NB4 (cell line): ENCODE data around the gene TSPAN18.
A peak's percentile ranks its signal among the peaks of the same experiment; 100 is the strongest.

ENCODE experiments used
- POLR2A ChIP-seq: IDR thresholded peaks from 2 replicates; pipeline ENCODE4 v1.6.1; 2011; ENCODE audit warnings: mild to moderate bottlenecking; ENCODE audit not compliant: insufficient read length; ENCODE audit errors: extremely low read depth
- TF ChIP-seq, protein P1 (sequence below): IDR thresholded peaks from one replicate; pipeline ENCODE4 v1.5.1; 2012; ENCODE audit warnings: low read depth, low read length

DNA sequence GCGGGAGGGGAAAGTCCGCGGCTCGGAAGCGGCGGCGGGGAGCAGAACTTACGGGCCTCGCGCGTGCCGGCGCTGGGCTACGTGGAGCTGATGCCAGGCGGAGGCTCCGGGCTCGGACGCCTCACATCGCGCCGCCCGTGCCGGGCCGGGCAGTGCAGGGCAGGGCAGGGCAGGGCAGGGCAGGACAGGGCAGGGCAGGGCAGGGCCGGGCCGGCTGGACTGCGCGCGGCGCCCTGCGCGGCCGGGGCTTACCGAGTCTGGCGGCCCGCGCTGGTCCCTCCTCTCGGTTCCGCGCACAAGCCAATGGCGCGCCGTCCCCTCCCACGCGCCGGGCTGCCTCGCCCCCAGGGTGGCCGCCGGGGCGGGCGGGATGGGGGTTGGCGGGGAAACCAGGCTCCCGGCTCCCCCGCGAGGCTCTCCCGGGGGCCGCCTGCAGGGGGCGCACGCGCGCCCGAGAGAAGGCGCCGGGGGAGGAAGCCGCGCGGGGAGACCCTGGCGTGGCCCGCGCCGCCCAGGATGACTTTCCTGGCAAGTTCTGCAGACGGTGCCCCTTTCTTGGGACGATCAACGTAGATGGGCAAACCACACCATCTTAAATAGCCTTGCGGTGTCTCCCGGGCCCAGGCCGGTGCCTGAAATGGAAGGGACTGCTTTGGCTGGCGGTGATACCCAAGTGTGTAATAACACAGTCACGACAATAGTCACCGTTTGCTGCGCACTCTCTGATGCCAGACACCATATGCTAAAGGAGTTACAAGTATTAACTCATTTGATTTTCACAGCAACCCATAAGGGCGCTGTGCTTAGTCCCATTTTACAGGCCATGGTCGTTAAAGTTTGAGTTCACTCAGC is 224.1 kb downstream of the TSPAN18 start, which contains the start of gene TP53I11:
- TF ChIP-seq, protein P1, sequence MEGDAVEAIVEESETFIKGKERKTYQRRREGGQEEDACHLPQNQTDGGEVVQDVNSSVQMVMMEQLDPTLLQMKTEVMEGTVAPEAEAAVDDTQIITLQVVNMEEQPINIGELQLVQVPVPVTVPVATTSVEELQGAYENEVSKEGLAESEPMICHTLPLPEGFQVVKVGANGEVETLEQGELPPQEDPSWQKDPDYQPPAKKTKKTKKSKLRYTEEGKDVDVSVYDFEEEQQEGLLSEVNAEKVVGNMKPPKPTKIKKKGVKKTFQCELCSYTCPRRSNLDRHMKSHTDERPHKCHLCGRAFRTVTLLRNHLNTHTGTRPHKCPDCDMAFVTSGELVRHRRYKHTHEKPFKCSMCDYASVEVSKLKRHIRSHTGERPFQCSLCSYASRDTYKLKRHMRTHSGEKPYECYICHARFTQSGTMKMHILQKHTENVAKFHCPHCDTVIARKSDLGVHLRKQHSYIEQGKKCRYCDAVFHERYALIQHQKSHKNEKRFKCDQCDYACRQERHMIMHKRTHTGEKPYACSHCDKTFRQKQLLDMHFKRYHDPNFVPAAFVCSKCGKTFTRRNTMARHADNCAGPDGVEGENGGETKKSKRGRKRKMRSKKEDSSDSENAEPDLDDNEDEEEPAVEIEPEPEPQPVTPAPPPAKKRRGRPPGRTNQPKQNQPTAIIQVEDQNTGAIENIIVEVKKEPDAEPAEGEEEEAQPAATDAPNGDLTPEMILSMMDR = peak; percentile 56
- TF ChIP-seq POLR2A = peak; percentile 40
